Brain microvascular endothelial cell (primary cell): Measurements from ENCODE around the gene CRYBG3.

Experiments used
- DNase-seq: peaks from one replicate; pipeline ENCODE4 v3.0.0-alpha.2; 2020
- H3K27ac ChIP-seq: fragments of 250-450 bp; sonication (Bioruptor Pico); 2 replicates; pipeline ENCODE4 v1.5.1; 2020; ENCODE audit warnings: mild to moderate bottlenecking, moderate library complexity
- H3K27me3 ChIP-seq: fragments of 250-450 bp; sonication (Bioruptor Pico); replicated peaks from 2 replicates; pipeline ENCODE4 v1.5.1; 2020; ENCODE audit warnings: mild to moderate bottlenecking
- H3K36me3 ChIP-seq: fragments of 250-450 bp; sonication (Bioruptor Pico); replicated peaks from 2 replicates; pipeline ENCODE4 v1.5.1; 2020; ENCODE audit warnings: mild to moderate bottlenecking
- H3K4me3 ChIP-seq: 2 replicates; pipeline ENCODE4 v1.5.1; 2011; ENCODE audit warnings: low read depth, mild to moderate bottlenecking, control low read depth, low read length, moderate library complexity
- in situ Hi-C: cut with HindIII; loops from 2 replicates; pipeline ENCODE4 v1.10.0; 2017; ENCODE audit warnings: low sequenced_read_pairs, low pct_ligation_motif_present
- TF ChIP-seq, protein P1 (sequence below): IDR thresholded peaks from 2 replicates; pipeline ENCODE4 v1.5.1; 2011; ENCODE audit warnings: low read depth, mild to moderate bottlenecking, moderate library complexity, low read length, control low read depth, inconsistent platforms; ENCODE audit errors: missing control alignments

The CRYBG3 gene

DNA sequence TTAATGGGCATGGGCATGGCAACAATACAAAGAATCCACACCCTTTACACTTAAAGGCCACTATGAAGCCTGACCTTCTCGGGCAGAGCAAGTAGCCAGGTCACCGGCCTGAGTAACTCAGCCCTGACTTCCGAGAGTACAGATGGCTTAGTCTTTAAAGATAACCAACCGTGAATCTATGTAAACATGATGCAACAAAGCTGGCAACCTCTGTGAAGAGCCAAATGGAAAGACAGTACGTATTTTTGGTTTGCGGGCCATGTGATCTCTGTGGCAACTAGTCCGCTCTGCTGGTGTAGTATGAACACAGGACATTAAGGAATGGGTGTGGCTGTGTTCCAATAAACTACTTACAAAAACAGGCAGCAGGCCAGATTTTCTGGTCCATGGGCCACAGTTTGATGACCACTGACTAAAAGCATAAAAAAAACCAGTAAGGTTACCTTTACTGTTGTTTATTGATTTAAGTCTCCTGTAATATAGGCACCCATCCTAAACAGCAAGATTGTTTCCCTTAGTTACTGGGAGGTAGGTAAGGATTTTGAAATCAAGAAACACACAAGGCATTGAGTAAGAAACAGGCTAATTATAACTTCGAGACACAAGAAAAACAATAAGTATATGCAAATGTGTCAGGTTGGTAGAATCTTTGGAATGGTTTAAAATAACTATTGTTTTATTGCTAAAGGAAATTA is 136.0 kb downstream of the CRYBG3 start:
- TF ChIP-seq, protein P1, sequence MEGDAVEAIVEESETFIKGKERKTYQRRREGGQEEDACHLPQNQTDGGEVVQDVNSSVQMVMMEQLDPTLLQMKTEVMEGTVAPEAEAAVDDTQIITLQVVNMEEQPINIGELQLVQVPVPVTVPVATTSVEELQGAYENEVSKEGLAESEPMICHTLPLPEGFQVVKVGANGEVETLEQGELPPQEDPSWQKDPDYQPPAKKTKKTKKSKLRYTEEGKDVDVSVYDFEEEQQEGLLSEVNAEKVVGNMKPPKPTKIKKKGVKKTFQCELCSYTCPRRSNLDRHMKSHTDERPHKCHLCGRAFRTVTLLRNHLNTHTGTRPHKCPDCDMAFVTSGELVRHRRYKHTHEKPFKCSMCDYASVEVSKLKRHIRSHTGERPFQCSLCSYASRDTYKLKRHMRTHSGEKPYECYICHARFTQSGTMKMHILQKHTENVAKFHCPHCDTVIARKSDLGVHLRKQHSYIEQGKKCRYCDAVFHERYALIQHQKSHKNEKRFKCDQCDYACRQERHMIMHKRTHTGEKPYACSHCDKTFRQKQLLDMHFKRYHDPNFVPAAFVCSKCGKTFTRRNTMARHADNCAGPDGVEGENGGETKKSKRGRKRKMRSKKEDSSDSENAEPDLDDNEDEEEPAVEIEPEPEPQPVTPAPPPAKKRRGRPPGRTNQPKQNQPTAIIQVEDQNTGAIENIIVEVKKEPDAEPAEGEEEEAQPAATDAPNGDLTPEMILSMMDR = no peak
- in situ Hi-C loops = no loop called here
- peaks cover 28% of the 10 kb centered on the region for H3K36me3 ChIP-seq

GRCh38 chr3:97958396-97958795 is 136.6 kb downstream of the CRYBG3 start:
- DNase-seq = peak; percentile 20
- in situ Hi-C loops = no loop called here
- Histone ChIP-seq H3K36me3 (peaks cover 24% of the 10 kb centered on the region), H3K4me3 (no peak overlapping the region), H3K27me3 (no peaks in the 10 kb centered on the region), H3K27ac (no peak overlapping the region)
- TF ChIP-seq, protein P1 = no peak

More for the DNA sequence above, 136.0 kb downstream of the CRYBG3 start:
- no peak overlapping the region for H3K4me3 ChIP-seq
- DNase-seq = no peak
- no peaks in the 10 kb centered on the region for H3K27me3 ChIP-seq
- no peak overlapping the region for H3K27ac ChIP-seq

GRCh38 chr3:97958796-97959195 is 137.0 kb downstream of the CRYBG3 start:
- H3K4me3 ChIP-seq = no peak overlapping the region
- no peaks in the 10 kb centered on the region for H3K27me3 ChIP-seq
- TF ChIP-seq, protein P1 = no peak
- no peak overlapping the region for H3K27ac ChIP-seq
- in situ Hi-C loops = no loop called here
- peaks cover 20% of the 10 kb centered on the region for H3K36me3 ChIP-seq
- DNase-seq = peak; percentile 7

DNA sequence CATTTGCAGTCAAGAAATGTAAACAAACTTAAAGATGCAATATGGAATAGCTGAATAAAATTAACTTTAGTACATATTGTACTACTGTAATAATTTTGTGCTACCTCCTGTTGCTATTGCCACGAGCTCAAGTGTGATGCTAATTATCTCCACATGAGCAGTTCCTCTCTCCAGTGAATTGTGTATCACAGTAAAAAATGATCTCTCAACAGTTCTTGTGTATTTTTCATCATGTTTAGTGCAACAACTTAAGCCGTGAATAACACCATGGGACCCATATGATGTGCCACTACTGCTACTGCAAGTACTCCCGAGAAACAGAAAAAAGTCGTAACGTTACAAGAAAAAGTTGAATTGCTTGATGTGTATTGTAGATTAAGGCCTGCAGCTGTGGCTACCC is 138.1 kb downstream of the CRYBG3 start:
- TF ChIP-seq, protein P1 = no peak
- Histone ChIP-seq H3K27ac (no peak overlapping the region), H3K36me3 (peaks cover 16% of the 10 kb centered on the region), H3K27me3 (no peaks in the 10 kb centered on the region), H3K4me3 (no peak overlapping the region)
- in situ Hi-C loops = no loop called here
- no peak for DNase-seq

DNA sequence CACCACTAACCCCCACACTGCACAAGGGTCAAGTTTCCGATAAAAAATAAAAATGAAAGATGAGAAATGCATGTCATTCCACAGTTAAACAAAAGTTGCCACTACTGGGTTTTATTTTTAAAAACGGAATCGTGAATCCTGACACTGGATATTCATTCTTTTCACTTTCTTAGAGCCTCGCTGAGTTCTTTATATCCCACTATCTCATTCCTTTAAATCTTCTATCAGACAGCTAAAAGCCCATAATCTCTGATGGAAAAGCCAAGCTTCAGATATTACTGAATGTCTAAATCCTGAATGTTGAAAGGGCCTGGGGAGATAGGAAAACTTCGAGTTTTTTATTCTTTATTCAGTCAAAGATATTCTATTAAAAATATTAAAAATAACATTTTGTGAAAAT is 138.7 kb downstream of the CRYBG3 start:
- no peak overlapping the region for H3K4me3 ChIP-seq
- TF ChIP-seq, protein P1 = no peak
- in situ Hi-C loops = no loop called here

More for the DNA sequence above, 138.7 kb downstream of the CRYBG3 start:
- DNase-seq = no peak
- Histone ChIP-seq H3K27ac (no peak overlapping the region), H3K27me3 (no peaks in the 10 kb centered on the region), H3K36me3 (peaks cover 16% of the 10 kb centered on the region)
